HepG2 (cell line): Measurements from ENCODE around the gene PARP3. TPM values are rescaled to one million over a fixed set of nuclear protein-coding genes. Genes with fewer than 3 reads are reported as not detected.

Experiments
- AKNA ChIP-seq: sonication (generic); formaldehyde crosslinking; IDR thresholded peaks from 2 replicates; pipeline ENCODE4 v1.4.0; 2020; ENCODE audit warnings: missing genetic modification reagents, borderline replicate concordance
- ATF6 ChIP-seq: sonication (generic); formaldehyde crosslinking; conservative IDR thresholded peaks from 2 replicates; pipeline ENCODE4 v1.4.0; 2020; ENCODE audit warnings: missing genetic modification reagents
- KAT2B ChIP-seq: fragments of 150-350 bp; IDR thresholded peaks from 2 replicates; pipeline ENCODE4 v1.6.1; 2014; ENCODE audit warnings: low read depth, low read length, borderline replicate concordance
- MED1 ChIP-seq: sonication (generic); formaldehyde crosslinking; IDR thresholded peaks from 2 replicates; pipeline ENCODE4 v1.4.0; 2020; ENCODE audit warnings: missing genetic modification reagents
- NFATC3 ChIP-seq: sonication (generic); formaldehyde crosslinking; IDR thresholded peaks from 2 replicates; pipeline ENCODE4 v1.5.1; 2020; ENCODE audit warnings: mild to moderate bottlenecking, missing genetic modification reagents
- PRMT3 ChIP-seq: sonication (generic); formaldehyde crosslinking; IDR thresholded peaks from 2 replicates; pipeline ENCODE4 v1.8.1; 2022; ENCODE audit warnings: low read depth, mild to moderate bottlenecking, moderate library complexity, missing genetic modification reagents, borderline replicate concordance
- RAD51 ChIP-seq: fragments of 450-650 bp; IDR thresholded peaks from 2 replicates; pipeline ENCODE4 v1.6.1; 2016; ENCODE audit warnings: borderline replicate concordance
- REL ChIP-seq: sonication (generic); formaldehyde crosslinking; conservative IDR thresholded peaks from 2 replicates; pipeline ENCODE4 v1.8.0; 2022; ENCODE audit warnings: mild to moderate bottlenecking, missing genetic modification reagents, moderate library complexity
- ZBTB1 ChIP-seq: sonication (generic); formaldehyde crosslinking; IDR thresholded peaks from 2 replicates; pipeline ENCODE4 v1.4.0; 2020; ENCODE audit warnings: missing genetic modification reagents, borderline replicate concordance
- ZNF512 ChIP-seq: sonication (generic); formaldehyde crosslinking; IDR thresholded peaks from 2 replicates; pipeline ENCODE4 v1.4.0; 2020; ENCODE audit warnings: mild to moderate bottlenecking, missing genetic modification reagents
- ZNF800 ChIP-seq: sonication (generic); formaldehyde crosslinking; IDR thresholded peaks from 2 replicates; pipeline ENCODE4 v1.4.0; 2020; ENCODE audit warnings: missing genetic modification reagents
- ZSCAN31 ChIP-seq: sonication (generic); formaldehyde crosslinking; IDR thresholded peaks from 2 replicates; pipeline ENCODE4 v1.5.0; 2020; ENCODE audit warnings: low read depth, mild to moderate bottlenecking, missing genetic modification reagents
- polyA plus RNA-seq, 8 experiments: library from polyadenylated mRNA; depleted of rRNA in 3 of 8; stranded (reverse) in 7 of 8; unstranded in 1 of 8; fragments of >200 nt; fragmentation: Illumina TruSeq in 4 of 8; extraction: Trizol in 4 of 8; gene quantifications; 2 replicates each; pipeline versions ENCODE4 v1.2.1 to v1.2.3, GENCODE V29; 2011 to 2016; ENCODE audit warnings: low read depth in 4 of 8, missing spikeins in 1 of 8, mixed read lengths in 1 of 8; ENCODE audit not compliant: insufficient read depth in 1 of 8
- total RNA-seq, 5 experiments: library from RNA; depleted of rRNA; stranded (reverse); fragments of >200 nt; fragmentation: Illumina TruSeq; extraction: Trizol; gene quantifications; 2 replicates each; pipeline ENCODE4 v1.2.3, GENCODE V29; 2016; ENCODE audit warnings: low read depth in 1 of 5

The PARP3 gene
- total and polyA plus RNA-seq, 2 of the 13 experiments (the other 11 are each of a cell fraction or from before 2014, with no cell fraction given): 11.2 to 21.5 TPM

- TF ChIP-seq ZNF512 (CRISPR knock-in tag): no peak
- no peak for TF ChIP-seq RAD51
- no peak for TF ChIP-seq ATF6 (CRISPR knock-in tag)
- no peak for TF ChIP-seq AKNA
- no peak for TF ChIP-seq NFATC3 (CRISPR knock-in tag)
- TF ChIP-seq ZSCAN31 (CRISPR knock-in tag): 0 out of 2 replicates have a peak, but pooled peaks have one; percentile 46
- TF ChIP-seq ZNF800: no peak
- TF ChIP-seq KAT2B: no peak
- no peak for TF ChIP-seq PRMT3
- no peak for TF ChIP-seq ZBTB1 (CRISPR knock-in tag)
- TF ChIP-seq MED1: no peak
- no peak for TF ChIP-seq REL (CRISPR knock-in tag)
Measured at GRCh38 chr3:51966922-51967383, 24.8 kb downstream of the PARP3 start (continued).
